Measurements from ENCODE around the gene TAS2R39.

DNA sequence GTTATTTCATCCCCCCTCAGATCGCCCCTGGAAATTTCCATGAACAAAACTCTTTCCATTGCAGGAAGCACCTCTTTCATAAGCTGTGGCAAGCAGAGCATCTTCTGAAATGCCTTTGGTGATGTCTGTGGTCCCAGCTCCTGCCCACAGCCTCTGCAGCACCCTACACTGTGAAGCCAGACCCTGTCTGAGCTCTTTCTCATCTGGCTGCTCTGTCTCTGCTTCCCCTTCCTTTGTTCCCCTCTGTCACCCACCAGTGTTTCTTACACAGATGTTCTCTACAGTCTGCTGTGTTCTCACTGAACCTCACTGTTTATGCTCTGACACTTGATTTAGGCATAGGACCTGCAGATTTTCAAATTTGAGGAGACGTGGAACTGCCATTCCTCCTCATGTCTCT lies 1.9 kb upstream of the TAS2R39 start:
- TF ChIP-seq, protein P1, sequence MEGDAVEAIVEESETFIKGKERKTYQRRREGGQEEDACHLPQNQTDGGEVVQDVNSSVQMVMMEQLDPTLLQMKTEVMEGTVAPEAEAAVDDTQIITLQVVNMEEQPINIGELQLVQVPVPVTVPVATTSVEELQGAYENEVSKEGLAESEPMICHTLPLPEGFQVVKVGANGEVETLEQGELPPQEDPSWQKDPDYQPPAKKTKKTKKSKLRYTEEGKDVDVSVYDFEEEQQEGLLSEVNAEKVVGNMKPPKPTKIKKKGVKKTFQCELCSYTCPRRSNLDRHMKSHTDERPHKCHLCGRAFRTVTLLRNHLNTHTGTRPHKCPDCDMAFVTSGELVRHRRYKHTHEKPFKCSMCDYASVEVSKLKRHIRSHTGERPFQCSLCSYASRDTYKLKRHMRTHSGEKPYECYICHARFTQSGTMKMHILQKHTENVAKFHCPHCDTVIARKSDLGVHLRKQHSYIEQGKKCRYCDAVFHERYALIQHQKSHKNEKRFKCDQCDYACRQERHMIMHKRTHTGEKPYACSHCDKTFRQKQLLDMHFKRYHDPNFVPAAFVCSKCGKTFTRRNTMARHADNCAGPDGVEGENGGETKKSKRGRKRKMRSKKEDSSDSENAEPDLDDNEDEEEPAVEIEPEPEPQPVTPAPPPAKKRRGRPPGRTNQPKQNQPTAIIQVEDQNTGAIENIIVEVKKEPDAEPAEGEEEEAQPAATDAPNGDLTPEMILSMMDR (IDR thresholded peaks at IDR 0.05): no peak
- no peak for TF ChIP-seq EZH2phosphoT487 (IDR thresholded peaks at IDR 0.05)
